ENCODE data around the gene PRPF38A. TPM values are rescaled to one million over a fixed set of nuclear protein-coding genes. Genes with fewer than 3 reads are reported as not detected.

The PRPF38A gene
- total RNA-seq, 1 experiment from 2014 or later: 89.9 TPM

DNA sequence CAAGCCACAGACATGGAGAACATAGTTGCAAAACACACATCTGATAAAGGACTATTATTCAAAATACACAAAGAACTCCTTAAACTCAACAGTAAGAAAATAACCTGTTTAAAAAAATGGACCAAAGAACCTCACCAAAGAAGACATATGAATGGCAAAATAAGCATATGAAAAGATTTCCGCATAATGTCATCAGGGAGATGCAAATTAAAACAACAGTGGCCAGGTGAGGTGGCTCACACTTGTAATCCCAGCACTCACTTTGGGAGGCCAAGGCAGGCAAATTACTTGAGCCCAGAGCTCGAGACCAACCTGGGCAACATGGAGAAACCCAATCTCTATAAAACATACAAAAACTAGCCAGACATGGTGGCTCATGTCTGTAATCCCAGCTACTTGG, 50.4 kb downstream of the PRPF38A start:
- H3K79me2 ChIP-seq (ENCODE audit: insufficient read depth, low read length): no peaks in the 10 kb centered on the region
- H4K5ac ChIP-seq (ENCODE audit: insufficient read length, low read depth, low read length): no peak overlapping the region
- no peaks in the 10 kb centered on the region for H4K20me1 ChIP-seq (ENCODE audit: control insufficient read depth, insufficient read depth, insufficient read length)
- Mint-ChIP-seq H3K4me3 (peak overlapping the region; percentile 6 to 10; a peak in 3 of 5 replicates), H3K4me1 (peaks cover 21 to 27% of the 10 kb centered on the region in 2 experiments), H3K36me3 (ENCODE audit: insufficient read depth in 1 of 3, low read depth in 3 of 3) (peaks cover 6 to 39% (median 30%) of the 10 kb centered on the region in 3 experiments; a peak in 6 of 7 replicates), H3K27ac (peak overlapping the region; percentile 5 to 80 (median 46)), H3K9me3 (peaks cover 0 to 4% of the 10 kb centered on the region in 2 experiments; a peak in 2 of 5 replicates), H3K27me3 (ENCODE audit: low read depth) (no peaks in the 10 kb centered on the region)
- no peaks in the 10 kb centered on the region; the same call in 1 of the 2 replicates for H3K4me1 ChIP-seq (ENCODE audit: insufficient read depth, low read length)
- H3K14ac ChIP-seq (ENCODE audit: insufficient read depth, low read length): no peak overlapping the region
- H2BK5ac ChIP-seq (ENCODE audit: insufficient read length, low read length): no peak overlapping the region
- H3K18ac ChIP-seq (ENCODE audit: insufficient read length, low read depth, low read length): no peak overlapping the region
- TF ChIP-seq CTCF (conservative IDR thresholded peaks at IDR 0.05): no peak
- H2AK5ac ChIP-seq (ENCODE audit: insufficient read length, low read length): no peak overlapping the region
- H2BK20ac ChIP-seq (ENCODE audit: low read depth, low read length, poor library complexity, severe bottlenecking): no peak overlapping the region
- no peak overlapping the region for H2BK12ac ChIP-seq (ENCODE audit: insufficient read length, low read depth, low read length)
- no peaks in the 10 kb centered on the region for H3K23me2 ChIP-seq (ENCODE audit: insufficient read length, low read depth, low read length, poor library complexity, severe bottlenecking)
- no peak overlapping the region for H4K8ac ChIP-seq (replicated peaks; ENCODE audit: insufficient read length, low read depth, low read length)
- no peak overlapping the region for H3K23ac ChIP-seq (ENCODE audit: insufficient read length, low read depth, low read length)
- H3K79me1 ChIP-seq (ENCODE audit: insufficient read depth, low read depth, low read length, poor library complexity, severe bottlenecking): no peaks in the 10 kb centered on the region
- no peak overlapping the region for H3K56ac ChIP-seq (ENCODE audit: insufficient read length, low read depth, low read length)
- H3T11ph ChIP-seq (ENCODE audit: low read length): no peak overlapping the region
- no peak overlapping the region for H4K91ac ChIP-seq (ENCODE audit: insufficient read length, low read depth, low read length)
- peak; percentile 47 for DNase-seq
- no peaks in the 10 kb centered on the region for H3K9me3 ChIP-seq (ENCODE audit: control insufficient read depth, low read depth, low read length)
- no peak overlapping the region for H2BK15ac ChIP-seq (ENCODE audit: low read depth, low read length)
- no peak overlapping the region for H3K27ac ChIP-seq (ENCODE audit: insufficient read length, low read depth, low read length)
- H2AFZ ChIP-seq (ENCODE audit: low read length): no peak overlapping the region
- H3K4me2 ChIP-seq (ENCODE audit: insufficient read depth, insufficient read length, low read length): no peak overlapping the region
- H2BK120ac ChIP-seq (ENCODE audit: low read depth, low read length, poor library complexity, severe bottlenecking): no peak overlapping the region
- no peak overlapping the region for H3K4ac ChIP-seq (ENCODE audit: low read depth, low read length)
- H3K27me3 ChIP-seq (ENCODE audit: insufficient read depth, low read length): no peaks in the 10 kb centered on the region
- WGBS (ENCODE audit: extremely low coverage, insufficient read length, low lambda C conversion rate): no CpG with 5 or more reads among the region's 2 CpGs
- no peak overlapping the region for H3K9ac ChIP-seq (ENCODE audit: extremely low read depth, insufficient read length, low read length)
